ENCODE data around the gene GRAMD2A.

GRAMD2A gene

GRCh38 chr15:72174551-72175165, 22.9 kb downstream of the GRAMD2A start:
- Histone ChIP-seq H3K4me3 (ENCODE audit: insufficient read depth, low read length, poor library complexity, severe bottlenecking) (no peak overlapping the region), H3K9me3 (ENCODE audit: insufficient read depth, low read length) (no peaks in the 10 kb centered on the region), H3K79me2 (ENCODE audit: insufficient read depth, low read length) (no peaks in the 10 kb centered on the region), H3K27ac (ENCODE audit: low read depth, low read length) (no peak overlapping the region), H4K20me1 (ENCODE audit: low read depth, low read length) (no peaks in the 10 kb centered on the region), H2AFZ (ENCODE audit: low read depth, low read length, severe bottlenecking) (no peak overlapping the region), H3F3A (ENCODE audit: insufficient read depth) (no peaks in the 10 kb centered on the region), H3K9ac (ENCODE audit: low read length) (no peak overlapping the region), H3K27me3 (ENCODE audit: low read length) (no peaks in the 10 kb centered on the region), H3K4me2 (ENCODE audit: low read depth, low read length, poor library complexity, severe bottlenecking) (no peak overlapping the region), H3K36me3 (ENCODE audit: low read length) (no peaks in the 10 kb centered on the region), H3K9me2 (replicated peaks; ENCODE audit: insufficient read depth, low read length) (no peaks in the 10 kb centered on the region)
- TF ChIP-seq EZH2phosphoT487 (conservative IDR thresholded peaks at IDR 0.05; ENCODE audit: low read length) (no peak), CTCF (IDR thresholded peaks at IDR 0.05; ENCODE audit: insufficient read depth, low read length, poor library complexity, severe bottlenecking) (no peak)

GRCh38 chr15:72173864-72174550, 23.6 kb downstream of the GRAMD2A start:
- no peaks in the 10 kb centered on the region for H3K27me3 ChIP-seq (ENCODE audit: low read length)
- TF ChIP-seq CTCF (IDR thresholded peaks at IDR 0.05; ENCODE audit: insufficient read depth, low read length, poor library complexity, severe bottlenecking) (no peak), EZH2phosphoT487 (conservative IDR thresholded peaks at IDR 0.05; ENCODE audit: low read length) (no peak)
- H4K20me1 ChIP-seq (ENCODE audit: low read depth, low read length): no peaks in the 10 kb centered on the region
- H3K9ac ChIP-seq (ENCODE audit: low read length): no peak overlapping the region
- H3K4me2 ChIP-seq (ENCODE audit: low read depth, low read length, poor library complexity, severe bottlenecking): no peak overlapping the region
- no peaks in the 10 kb centered on the region for H3K79me2 ChIP-seq (ENCODE audit: insufficient read depth, low read length)
- H3K27ac ChIP-seq (ENCODE audit: low read depth, low read length): no peak overlapping the region
- no peak overlapping the region for H2AFZ ChIP-seq (ENCODE audit: low read depth, low read length, severe bottlenecking)
- no peaks in the 10 kb centered on the region for H3K9me3 ChIP-seq (ENCODE audit: insufficient read depth, low read length)
- no peaks in the 10 kb centered on the region for H3K9me2 ChIP-seq (replicated peaks; ENCODE audit: insufficient read depth, low read length)
- no peaks in the 10 kb centered on the region for H3F3A ChIP-seq (ENCODE audit: insufficient read depth)
- H3K36me3 ChIP-seq (ENCODE audit: low read length): no peaks in the 10 kb centered on the region
- no peak overlapping the region for H3K4me3 ChIP-seq (ENCODE audit: insufficient read depth, low read length, poor library complexity, severe bottlenecking)

- Histone ChIP-seq H4K20me1 (ENCODE audit: low read depth, low read length) (no peaks in the 10 kb centered on the region), H3K9me2 (replicated peaks; ENCODE audit: insufficient read depth, low read length) (no peaks in the 10 kb centered on the region), H3K27ac (ENCODE audit: low read depth, low read length) (no peak overlapping the region), H3K79me2 (ENCODE audit: insufficient read depth, low read length) (no peaks in the 10 kb centered on the region), H2AFZ (ENCODE audit: low read depth, low read length, severe bottlenecking) (no peak overlapping the region), H3K9ac (ENCODE audit: low read length) (no peak overlapping the region), H3F3A (ENCODE audit: insufficient read depth) (no peaks in the 10 kb centered on the region), H3K4me3 (ENCODE audit: insufficient read depth, low read length, poor library complexity, severe bottlenecking) (no peak overlapping the region), H3K4me2 (ENCODE audit: low read depth, low read length, poor library complexity, severe bottlenecking) (no peak overlapping the region), H3K9me3 (ENCODE audit: insufficient read depth, low read length) (no peaks in the 10 kb centered on the region), H3K27me3 (ENCODE audit: low read length) (no peaks in the 10 kb centered on the region), H3K36me3 (ENCODE audit: low read length) (no peaks in the 10 kb centered on the region)
- TF ChIP-seq CTCF (IDR thresholded peaks at IDR 0.05; ENCODE audit: insufficient read depth, low read length, poor library complexity, severe bottlenecking): no peak
- no peak for TF ChIP-seq EZH2phosphoT487 (conservative IDR thresholded peaks at IDR 0.05; ENCODE audit: low read length)
Observed at GRCh38 chr15:72173401-72173800, 24.2 kb downstream of the GRAMD2A start.

Measured in SU-DHL-6 (cell line).